ENCODE measurements around the gene ATAD3C. TPM values are rescaled to one million over a fixed set of nuclear protein-coding genes. Genes with fewer than 3 reads are reported as not detected.
"Not testable (repeated sequence)": the region's sequence is repeated elsewhere in the genome, so short reads cannot be mapped to it uniquely, and the experiment has no call there.

ATAD3C gene
- total and polyA plus RNA-seq, 2 experiments from 2014 or later = 0.45 to 1.3 TPM

DNA sequence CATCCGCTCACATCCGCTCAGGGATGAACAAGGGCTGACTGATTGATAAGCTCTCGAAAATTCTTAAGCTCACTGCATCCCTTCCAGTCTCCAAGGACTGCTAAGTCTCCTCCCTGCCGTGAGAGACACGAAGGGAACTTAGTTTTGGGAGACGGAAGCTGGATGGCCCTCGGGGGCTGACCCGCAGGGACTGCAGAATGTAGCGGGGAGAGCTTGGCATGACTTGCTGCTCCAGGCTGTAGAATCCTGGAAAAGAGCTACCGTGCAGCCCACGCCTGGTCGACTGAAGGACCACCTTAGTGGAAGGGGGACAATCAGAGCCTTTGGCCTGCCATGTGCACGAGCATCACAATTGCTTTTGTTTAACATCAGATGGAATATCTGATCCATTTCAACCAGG is 33.7 kb upstream of the ATAD3C start:
- no peak for DNase-seq (ENCODE audit: low spot score)
- H3K4me1 Mint-ChIP-seq = peaks cover 20% of the 10 kb centered on the region

DNA sequence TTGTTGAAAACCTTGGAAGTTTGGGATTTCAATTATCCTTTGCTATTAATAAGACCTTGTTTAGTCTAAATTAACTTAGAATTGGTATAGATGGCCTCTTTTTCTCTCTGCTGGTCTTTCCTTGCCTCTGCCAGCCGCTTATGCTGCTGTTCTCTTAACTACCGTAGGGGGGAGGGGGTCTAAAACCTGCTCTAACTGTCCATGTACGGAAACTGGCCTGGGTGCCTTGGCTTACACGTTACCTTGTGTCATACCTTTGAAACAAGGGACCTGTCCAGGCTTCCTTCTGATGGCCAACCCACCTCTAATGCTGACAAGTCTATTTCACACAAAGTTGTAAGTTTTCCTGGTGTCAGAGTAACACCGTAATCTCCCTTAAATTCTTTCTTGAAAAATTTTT is 32.1 kb upstream of the ATAD3C start:
- not testable (repeated sequence) for DNase-seq (ENCODE audit: low spot score); H3K27me3 ChIP-seq (ENCODE audit: insufficient read depth); H3K27ac ChIP-seq (ENCODE audit: low read depth); H3K27ac Mint-ChIP-seq; ATAC-seq; H3F3A ChIP-seq (replicated peaks; ENCODE audit: low read depth); H3K36me3 Mint-ChIP-seq (ENCODE audit: low read depth); H3K9me2 ChIP-seq (ENCODE audit: insufficient read depth); H3K36me3 ChIP-seq (ENCODE audit: insufficient read depth); H3K4me3 ChIP-seq; H3K79me2 ChIP-seq (replicated peaks; ENCODE audit: insufficient read depth); H2AFZ ChIP-seq; H3K4me2 ChIP-seq; H3K4me3 Mint-ChIP-seq; H3K9me3 Mint-ChIP-seq; H3K27me3 Mint-ChIP-seq (ENCODE audit: insufficient read depth, low read depth, poor library complexity); H4K20me1 ChIP-seq (replicated peaks; ENCODE audit: insufficient read depth)
- peaks cover 17% of the 10 kb centered on the region for H3K4me1 ChIP-seq (ENCODE audit: insufficient read depth)
- peaks cover 16% of the 10 kb centered on the region for H3K4me1 Mint-ChIP-seq

More for the DNA sequence above, 33.7 kb upstream of the ATAD3C start:
- Histone ChIP-seq H3K27ac (ENCODE audit: low read depth) (peak overlapping the region; percentile 63; the same call in 1 of the 2 replicates), H3K4me1 (ENCODE audit: insufficient read depth) (peaks cover 12% of the 10 kb centered on the region), H3K79me2 (replicated peaks; ENCODE audit: insufficient read depth) (no peaks in the 10 kb centered on the region), H3K27me3 (ENCODE audit: insufficient read depth) (0 out of 2 replicates have a peak, but pooled peaks cover 2% of the 10 kb centered on the region), H3K9me2 (ENCODE audit: insufficient read depth) (no peaks in the 10 kb centered on the region), H3K4me2 (no peak overlapping the region), H3K4me3 (no peak overlapping the region), H3F3A (replicated peaks; ENCODE audit: low read depth) (peaks cover 4% of the 10 kb centered on the region; the same call in 1 of the 2 replicates), H2AFZ (no peak overlapping the region), H4K20me1 (replicated peaks; ENCODE audit: insufficient read depth) (no peaks in the 10 kb centered on the region), H3K36me3 (ENCODE audit: insufficient read depth) (no peaks in the 10 kb centered on the region)
- H3K9me3 Mint-ChIP-seq = peaks cover 14% of the 10 kb centered on the region
- TF ChIP-seq EZH2phosphoT487 (IDR thresholded peaks at IDR 0.05; ENCODE audit: unreplicated experiment) (no peak), JUNB (IDR thresholded peaks at IDR 0.05; ENCODE audit: unreplicated experiment) (no peak), NANOG (IDR thresholded peaks at IDR 0.05; ENCODE audit: borderline replicate concordance) (no peak)
- TF ChIP-seq, protein P1, sequence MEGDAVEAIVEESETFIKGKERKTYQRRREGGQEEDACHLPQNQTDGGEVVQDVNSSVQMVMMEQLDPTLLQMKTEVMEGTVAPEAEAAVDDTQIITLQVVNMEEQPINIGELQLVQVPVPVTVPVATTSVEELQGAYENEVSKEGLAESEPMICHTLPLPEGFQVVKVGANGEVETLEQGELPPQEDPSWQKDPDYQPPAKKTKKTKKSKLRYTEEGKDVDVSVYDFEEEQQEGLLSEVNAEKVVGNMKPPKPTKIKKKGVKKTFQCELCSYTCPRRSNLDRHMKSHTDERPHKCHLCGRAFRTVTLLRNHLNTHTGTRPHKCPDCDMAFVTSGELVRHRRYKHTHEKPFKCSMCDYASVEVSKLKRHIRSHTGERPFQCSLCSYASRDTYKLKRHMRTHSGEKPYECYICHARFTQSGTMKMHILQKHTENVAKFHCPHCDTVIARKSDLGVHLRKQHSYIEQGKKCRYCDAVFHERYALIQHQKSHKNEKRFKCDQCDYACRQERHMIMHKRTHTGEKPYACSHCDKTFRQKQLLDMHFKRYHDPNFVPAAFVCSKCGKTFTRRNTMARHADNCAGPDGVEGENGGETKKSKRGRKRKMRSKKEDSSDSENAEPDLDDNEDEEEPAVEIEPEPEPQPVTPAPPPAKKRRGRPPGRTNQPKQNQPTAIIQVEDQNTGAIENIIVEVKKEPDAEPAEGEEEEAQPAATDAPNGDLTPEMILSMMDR (conservative IDR thresholded peaks at IDR 0.05; ENCODE audit: low read depth in 2 of 2) = no peak
- TF ChIP-seq, protein P2, sequence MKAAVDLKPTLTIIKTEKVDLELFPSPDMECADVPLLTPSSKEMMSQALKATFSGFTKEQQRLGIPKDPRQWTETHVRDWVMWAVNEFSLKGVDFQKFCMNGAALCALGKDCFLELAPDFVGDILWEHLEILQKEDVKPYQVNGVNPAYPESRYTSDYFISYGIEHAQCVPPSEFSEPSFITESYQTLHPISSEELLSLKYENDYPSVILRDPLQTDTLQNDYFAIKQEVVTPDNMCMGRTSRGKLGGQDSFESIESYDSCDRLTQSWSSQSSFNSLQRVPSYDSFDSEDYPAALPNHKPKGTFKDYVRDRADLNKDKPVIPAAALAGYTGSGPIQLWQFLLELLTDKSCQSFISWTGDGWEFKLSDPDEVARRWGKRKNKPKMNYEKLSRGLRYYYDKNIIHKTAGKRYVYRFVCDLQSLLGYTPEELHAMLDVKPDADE (IDR thresholded peaks at IDR 0.05) = no peak
- TF ChIP-seq, protein P3, sequence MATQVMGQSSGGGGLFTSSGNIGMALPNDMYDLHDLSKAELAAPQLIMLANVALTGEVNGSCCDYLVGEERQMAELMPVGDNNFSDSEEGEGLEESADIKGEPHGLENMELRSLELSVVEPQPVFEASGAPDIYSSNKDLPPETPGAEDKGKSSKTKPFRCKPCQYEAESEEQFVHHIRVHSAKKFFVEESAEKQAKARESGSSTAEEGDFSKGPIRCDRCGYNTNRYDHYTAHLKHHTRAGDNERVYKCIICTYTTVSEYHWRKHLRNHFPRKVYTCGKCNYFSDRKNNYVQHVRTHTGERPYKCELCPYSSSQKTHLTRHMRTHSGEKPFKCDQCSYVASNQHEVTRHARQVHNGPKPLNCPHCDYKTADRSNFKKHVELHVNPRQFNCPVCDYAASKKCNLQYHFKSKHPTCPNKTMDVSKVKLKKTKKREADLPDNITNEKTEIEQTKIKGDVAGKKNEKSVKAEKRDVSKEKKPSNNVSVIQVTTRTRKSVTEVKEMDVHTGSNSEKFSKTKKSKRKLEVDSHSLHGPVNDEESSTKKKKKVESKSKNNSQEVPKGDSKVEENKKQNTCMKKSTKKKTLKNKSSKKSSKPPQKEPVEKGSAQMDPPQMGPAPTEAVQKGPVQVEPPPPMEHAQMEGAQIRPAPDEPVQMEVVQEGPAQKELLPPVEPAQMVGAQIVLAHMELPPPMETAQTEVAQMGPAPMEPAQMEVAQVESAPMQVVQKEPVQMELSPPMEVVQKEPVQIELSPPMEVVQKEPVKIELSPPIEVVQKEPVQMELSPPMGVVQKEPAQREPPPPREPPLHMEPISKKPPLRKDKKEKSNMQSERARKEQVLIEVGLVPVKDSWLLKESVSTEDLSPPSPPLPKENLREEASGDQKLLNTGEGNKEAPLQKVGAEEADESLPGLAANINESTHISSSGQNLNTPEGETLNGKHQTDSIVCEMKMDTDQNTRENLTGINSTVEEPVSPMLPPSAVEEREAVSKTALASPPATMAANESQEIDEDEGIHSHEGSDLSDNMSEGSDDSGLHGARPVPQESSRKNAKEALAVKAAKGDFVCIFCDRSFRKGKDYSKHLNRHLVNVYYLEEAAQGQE (IDR thresholded peaks at IDR 0.05; ENCODE audit: unreplicated experiment) = no peak
- peaks cover 14% of the 10 kb centered on the region for H3K36me3 Mint-ChIP-seq (ENCODE audit: low read depth)
- H3K27me3 Mint-ChIP-seq (ENCODE audit: insufficient read depth, low read depth, poor library complexity) = peaks cover 11% of the 10 kb centered on the region
- H3K27ac Mint-ChIP-seq = no peak overlapping the region
- ATAC-seq = no peak
- no peak overlapping the region for H3K4me3 Mint-ChIP-seq

DNA sequence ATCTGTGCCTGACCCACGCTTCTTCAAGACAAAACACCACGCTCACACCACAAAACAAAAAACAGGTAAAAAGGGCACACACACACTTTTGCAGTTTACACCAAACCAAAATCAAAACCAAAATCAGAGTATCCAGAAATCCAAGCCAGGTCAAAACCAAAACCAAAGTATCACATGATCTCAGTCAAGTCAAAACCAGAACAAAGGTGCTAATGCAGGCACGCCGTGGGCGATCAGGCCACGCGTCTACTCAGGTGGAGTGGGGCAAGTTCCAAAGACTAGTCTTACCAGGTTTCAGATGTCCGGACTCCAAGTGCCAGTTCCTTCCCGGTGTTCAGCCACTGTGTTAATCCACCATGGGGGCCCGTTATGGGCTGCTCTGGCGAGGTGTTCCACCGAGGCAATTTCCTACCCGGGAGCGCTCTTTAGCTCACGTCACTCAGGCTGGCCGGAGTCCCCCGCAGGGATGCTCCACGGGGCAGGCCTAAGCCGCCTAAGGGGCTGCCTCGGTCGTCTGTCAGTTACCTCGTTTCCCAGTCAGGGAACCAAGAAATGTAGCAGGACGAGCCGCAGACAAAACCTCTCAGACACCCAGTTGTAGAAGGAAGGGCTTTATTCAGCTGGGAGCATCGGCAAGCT is 31.5 kb upstream of the ATAD3C start:
- not testable (repeated sequence) for H4K20me1 ChIP-seq (replicated peaks; ENCODE audit: insufficient read depth); H3K9me3 Mint-ChIP-seq
- peaks cover 13% of the 10 kb centered on the region for H3K27me3 Mint-ChIP-seq (ENCODE audit: insufficient read depth, low read depth, poor library complexity)

More for the DNA sequence above, 31.5 kb upstream of the ATAD3C start:
- H3K9me2 ChIP-seq (ENCODE audit: insufficient read depth); H3K79me2 ChIP-seq (replicated peaks; ENCODE audit: insufficient read depth); H3K4me3 ChIP-seq; H3K27ac Mint-ChIP-seq; H3K36me3 ChIP-seq (ENCODE audit: insufficient read depth); H3K36me3 Mint-ChIP-seq (ENCODE audit: low read depth); H3K4me2 ChIP-seq; H3K4me3 Mint-ChIP-seq; DNase-seq (ENCODE audit: low spot score); H3K27me3 ChIP-seq (ENCODE audit: insufficient read depth); ATAC-seq; H2AFZ ChIP-seq; H3F3A ChIP-seq (replicated peaks; ENCODE audit: low read depth); H3K27ac ChIP-seq (ENCODE audit: low read depth): not testable (repeated sequence)
- peaks cover 21% of the 10 kb centered on the region for H3K4me1 Mint-ChIP-seq
- peaks cover 21% of the 10 kb centered on the region for H3K4me1 ChIP-seq (ENCODE audit: insufficient read depth)

Measured in GM23338 (cell line).